ENCODE data around the gene BUB3.

DNA sequence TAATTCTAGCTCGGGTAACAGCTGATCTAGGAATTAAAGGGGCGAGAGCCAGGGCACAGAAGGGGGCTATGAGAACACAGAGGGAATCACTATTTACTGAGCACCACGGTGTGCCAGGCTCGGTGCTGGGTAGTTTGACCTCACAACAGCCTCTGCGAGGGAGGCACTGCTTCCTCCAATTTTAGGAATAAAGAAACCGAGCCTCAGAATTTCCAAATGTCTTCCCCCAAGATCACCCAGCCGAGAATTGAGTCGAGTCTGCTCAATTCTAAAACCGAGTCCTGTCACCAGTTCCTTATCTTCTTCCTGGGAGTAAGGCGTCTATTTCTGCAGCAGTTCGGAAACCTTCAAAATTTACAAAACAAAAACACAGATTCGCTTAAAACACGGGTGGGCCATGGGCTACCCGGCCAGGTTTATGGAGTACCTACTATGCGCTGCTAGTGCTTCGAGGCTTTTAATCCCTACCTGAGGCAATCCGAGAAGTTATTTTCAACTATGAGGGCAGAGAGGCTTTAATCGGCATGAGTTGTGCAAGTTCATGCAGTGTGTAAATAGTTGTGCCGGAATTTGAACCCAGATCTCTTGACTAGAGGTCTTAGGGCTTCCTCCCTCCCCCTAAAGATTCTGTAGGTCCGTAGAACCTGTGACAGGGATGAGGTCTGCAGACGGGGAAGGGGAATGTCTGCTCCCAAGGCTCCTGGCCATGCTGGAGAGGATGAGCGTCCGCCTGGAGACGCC, 7.1 kb upstream of the BUB3 start:
- TF ChIP-seq, protein P1, sequence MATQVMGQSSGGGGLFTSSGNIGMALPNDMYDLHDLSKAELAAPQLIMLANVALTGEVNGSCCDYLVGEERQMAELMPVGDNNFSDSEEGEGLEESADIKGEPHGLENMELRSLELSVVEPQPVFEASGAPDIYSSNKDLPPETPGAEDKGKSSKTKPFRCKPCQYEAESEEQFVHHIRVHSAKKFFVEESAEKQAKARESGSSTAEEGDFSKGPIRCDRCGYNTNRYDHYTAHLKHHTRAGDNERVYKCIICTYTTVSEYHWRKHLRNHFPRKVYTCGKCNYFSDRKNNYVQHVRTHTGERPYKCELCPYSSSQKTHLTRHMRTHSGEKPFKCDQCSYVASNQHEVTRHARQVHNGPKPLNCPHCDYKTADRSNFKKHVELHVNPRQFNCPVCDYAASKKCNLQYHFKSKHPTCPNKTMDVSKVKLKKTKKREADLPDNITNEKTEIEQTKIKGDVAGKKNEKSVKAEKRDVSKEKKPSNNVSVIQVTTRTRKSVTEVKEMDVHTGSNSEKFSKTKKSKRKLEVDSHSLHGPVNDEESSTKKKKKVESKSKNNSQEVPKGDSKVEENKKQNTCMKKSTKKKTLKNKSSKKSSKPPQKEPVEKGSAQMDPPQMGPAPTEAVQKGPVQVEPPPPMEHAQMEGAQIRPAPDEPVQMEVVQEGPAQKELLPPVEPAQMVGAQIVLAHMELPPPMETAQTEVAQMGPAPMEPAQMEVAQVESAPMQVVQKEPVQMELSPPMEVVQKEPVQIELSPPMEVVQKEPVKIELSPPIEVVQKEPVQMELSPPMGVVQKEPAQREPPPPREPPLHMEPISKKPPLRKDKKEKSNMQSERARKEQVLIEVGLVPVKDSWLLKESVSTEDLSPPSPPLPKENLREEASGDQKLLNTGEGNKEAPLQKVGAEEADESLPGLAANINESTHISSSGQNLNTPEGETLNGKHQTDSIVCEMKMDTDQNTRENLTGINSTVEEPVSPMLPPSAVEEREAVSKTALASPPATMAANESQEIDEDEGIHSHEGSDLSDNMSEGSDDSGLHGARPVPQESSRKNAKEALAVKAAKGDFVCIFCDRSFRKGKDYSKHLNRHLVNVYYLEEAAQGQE (IDR thresholded peaks at IDR 0.05; ENCODE audit: low read depth) = no peak
- no peak for TF ChIP-seq EP300 (IDR thresholded peaks at IDR 0.05; ENCODE audit: borderline replicate concordance)
- no peak for TF ChIP-seq YY1 (IDR thresholded peaks at IDR 0.05; ENCODE audit: low read depth)
- TF ChIP-seq, protein P2, sequence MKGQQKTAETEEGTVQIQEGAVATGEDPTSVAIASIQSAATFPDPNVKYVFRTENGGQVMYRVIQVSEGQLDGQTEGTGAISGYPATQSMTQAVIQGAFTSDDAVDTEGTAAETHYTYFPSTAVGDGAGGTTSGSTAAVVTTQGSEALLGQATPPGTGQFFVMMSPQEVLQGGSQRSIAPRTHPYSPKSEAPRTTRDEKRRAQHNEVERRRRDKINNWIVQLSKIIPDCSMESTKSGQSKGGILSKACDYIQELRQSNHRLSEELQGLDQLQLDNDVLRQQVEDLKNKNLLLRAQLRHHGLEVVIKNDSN (IDR thresholded peaks at IDR 0.05) = no peak
- no peak for TF ChIP-seq ZBTB7A (IDR thresholded peaks at IDR 0.05; ENCODE audit: low read depth)
- TF ChIP-seq RAD21 (IDR thresholded peaks at IDR 0.05; ENCODE audit: low read depth) = no peak
- no peak for TF ChIP-seq CREB1 (IDR thresholded peaks at IDR 0.05; ENCODE audit: low read depth)
- TF ChIP-seq, protein P3, sequence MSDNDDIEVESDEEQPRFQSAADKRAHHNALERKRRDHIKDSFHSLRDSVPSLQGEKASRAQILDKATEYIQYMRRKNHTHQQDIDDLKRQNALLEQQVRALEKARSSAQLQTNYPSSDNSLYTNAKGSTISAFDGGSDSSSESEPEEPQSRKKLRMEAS (IDR thresholded peaks at IDR 0.05) = no peak
- no peak for TF ChIP-seq TCF12 (IDR thresholded peaks at IDR 0.05; ENCODE audit: low read depth)
- TF ChIP-seq NFIC (IDR thresholded peaks at IDR 0.05) = no peak

All from Ishikawa (cell line).